ENCODE results near the gene B3GNT4.
"Not testable (repeated sequence)": the region's sequence is repeated elsewhere in the genome, so short reads cannot be mapped to it uniquely, and the experiment has no call there.

Gene B3GNT4

GRCh38 chr12:122203301-122204166 is at the start of gene B3GNT4:
Gene B3GNT4, plus strand, starts transcription at chr12:122203709. Its CDS starts 910 bp downstream, at chr12:122204619.
- DNase-seq (ENCODE audit: low read depth in 2 of 2) = peak; percentile 55 to 63

- DNase-seq (ENCODE audit: low read depth in 2 of 2) = no peak
Measured at GRCh38 chr12:122155705-122156104, 47.8 kb upstream of the B3GNT4 start.

GRCh38 chr12:122158700-122159285 is 44.7 kb upstream of the B3GNT4 start:
- DNase-seq (ENCODE audit: low read depth in 2 of 2) = no peak

GRCh38 chr12:122159882-122160281 is 43.6 kb upstream of the B3GNT4 start:
- DNase-seq (ENCODE audit: low read depth in 2 of 2) = no peak

GRCh38 chr12:122160761-122161160 is 42.7 kb upstream of the B3GNT4 start:
- no peak for DNase-seq (ENCODE audit: low read depth in 2 of 2)

GRCh38 chr12:122161682-122162081 is 41.8 kb upstream of the B3GNT4 start:
- DNase-seq (ENCODE audit: low read depth in 2 of 2) = no peak

- no peak for DNase-seq (ENCODE audit: low read depth in 2 of 2)
Measured at GRCh38 chr12:122162976-122163375, 40.5 kb upstream of the B3GNT4 start.

GRCh38 chr12:122166422-122167349 is 36.8 kb upstream of the B3GNT4 start:
- peak; percentile 28 to 64 for DNase-seq (ENCODE audit: low read depth in 2 of 2)

- DNase-seq (ENCODE audit: low read depth in 2 of 2) = no peak
Measured at GRCh38 chr12:122167356-122167925, 36.1 kb upstream of the B3GNT4 start.

GRCh38 chr12:122168492-122168891 is 35.0 kb upstream of the B3GNT4 start:
- DNase-seq (ENCODE audit: low read depth in 2 of 2) = no peak

GRCh38 chr12:122171399-122171798 is 32.1 kb upstream of the B3GNT4 start:
- no peak for DNase-seq (ENCODE audit: low read depth in 2 of 2)

GRCh38 chr12:122172262-122172939 is 31.1 kb upstream of the B3GNT4 start:
- DNase-seq (ENCODE audit: low read depth in 2 of 2) = no peak

GRCh38 chr12:122174155-122174845 is 29.2 kb upstream of the B3GNT4 start, which contains the start of gene IL31:
Gene IL31, minus strand, starts transcription at chr12:122174221. Its CDS starts 49 bp downstream, at chr12:122174172.
- peak; percentile 23 to 27 for DNase-seq (ENCODE audit: low read depth in 2 of 2)

GRCh38 chr12:122176473-122176872 is 27.0 kb upstream of the B3GNT4 start:
- DNase-seq (ENCODE audit: low read depth in 2 of 2) = not testable (repeated sequence)

- DNase-seq (ENCODE audit: low read depth in 2 of 2) = no peak
Measured at GRCh38 chr12:122182887-122183587, 20.5 kb upstream of the B3GNT4 start, which contains the start of gene LRRC43. Gene LRRC43, plus strand, starts transcription at chr12:122183123. Its CDS starts 22 bp downstream, at chr12:122183145.

- DNase-seq (ENCODE audit: low read depth in 2 of 2) = no peak
Measured at GRCh38 chr12:122183588-122183940, 19.9 kb upstream of the B3GNT4 start.

- no peak for DNase-seq (ENCODE audit: low read depth in 2 of 2)
Measured at GRCh38 chr12:122184517-122184916, 19.0 kb upstream of the B3GNT4 start.

GRCh38 chr12:122185079-122185478 is 18.4 kb upstream of the B3GNT4 start:
- no peak for DNase-seq (ENCODE audit: low read depth in 2 of 2)

- DNase-seq (ENCODE audit: low read depth in 2 of 2) = no peak
Measured at GRCh38 chr12:122185494-122186082, 17.9 kb upstream of the B3GNT4 start.

Data from stimulated activated CD4-positive, alpha-beta T cell treated with anti-CD3 and anti-CD28 coated beads, Interleukin-4, amount 100 ng/mL, for 48 hours (primary cell).